Retinal pigment epithelial cell (primary cell): ENCODE results near the gene PRM2.

Source experiments
- DNase-seq: peaks from one replicate; pipeline ENCODE4 v3.0.0-alpha.2; 2010; ENCODE audit warnings: low read depth
- H3K4me3 ChIP-seq: 2 replicates; pipeline ENCODE4 v1.5.1; 2011; ENCODE audit warnings: mild to moderate bottlenecking, low read length, control low read depth, moderate library complexity
- TF ChIP-seq, protein P1 (sequence below): conservative IDR thresholded peaks from 2 replicates; pipeline ENCODE4 v1.5.1; 2011; ENCODE audit warnings: low read depth, low read length, control low read depth, inconsistent platforms

Gene PRM2

DNA sequence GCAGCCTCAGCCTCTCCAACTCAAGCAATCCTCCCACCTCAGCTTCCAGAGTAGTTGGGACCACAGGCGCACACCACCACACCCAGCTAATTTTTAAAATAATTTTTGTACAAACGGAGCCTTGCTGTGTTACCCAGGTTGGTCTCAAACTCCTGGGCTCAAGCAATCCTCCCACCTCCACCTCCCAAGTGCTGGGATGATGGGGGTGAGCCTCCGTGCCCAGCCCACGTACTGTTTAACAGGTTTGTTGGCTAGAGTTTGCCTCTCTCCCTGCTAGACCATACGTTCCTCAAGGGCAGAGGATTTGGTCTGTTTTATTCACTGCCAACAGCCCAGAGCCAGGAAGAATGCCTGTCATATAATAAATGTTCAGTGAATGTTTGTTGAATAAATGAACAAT, 46.8 kb downstream of the PRM2 start:
- TF ChIP-seq, protein P1, sequence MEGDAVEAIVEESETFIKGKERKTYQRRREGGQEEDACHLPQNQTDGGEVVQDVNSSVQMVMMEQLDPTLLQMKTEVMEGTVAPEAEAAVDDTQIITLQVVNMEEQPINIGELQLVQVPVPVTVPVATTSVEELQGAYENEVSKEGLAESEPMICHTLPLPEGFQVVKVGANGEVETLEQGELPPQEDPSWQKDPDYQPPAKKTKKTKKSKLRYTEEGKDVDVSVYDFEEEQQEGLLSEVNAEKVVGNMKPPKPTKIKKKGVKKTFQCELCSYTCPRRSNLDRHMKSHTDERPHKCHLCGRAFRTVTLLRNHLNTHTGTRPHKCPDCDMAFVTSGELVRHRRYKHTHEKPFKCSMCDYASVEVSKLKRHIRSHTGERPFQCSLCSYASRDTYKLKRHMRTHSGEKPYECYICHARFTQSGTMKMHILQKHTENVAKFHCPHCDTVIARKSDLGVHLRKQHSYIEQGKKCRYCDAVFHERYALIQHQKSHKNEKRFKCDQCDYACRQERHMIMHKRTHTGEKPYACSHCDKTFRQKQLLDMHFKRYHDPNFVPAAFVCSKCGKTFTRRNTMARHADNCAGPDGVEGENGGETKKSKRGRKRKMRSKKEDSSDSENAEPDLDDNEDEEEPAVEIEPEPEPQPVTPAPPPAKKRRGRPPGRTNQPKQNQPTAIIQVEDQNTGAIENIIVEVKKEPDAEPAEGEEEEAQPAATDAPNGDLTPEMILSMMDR = no peak
- DNase-seq = no peak
- no peak overlapping the region for H3K4me3 ChIP-seq

DNA sequence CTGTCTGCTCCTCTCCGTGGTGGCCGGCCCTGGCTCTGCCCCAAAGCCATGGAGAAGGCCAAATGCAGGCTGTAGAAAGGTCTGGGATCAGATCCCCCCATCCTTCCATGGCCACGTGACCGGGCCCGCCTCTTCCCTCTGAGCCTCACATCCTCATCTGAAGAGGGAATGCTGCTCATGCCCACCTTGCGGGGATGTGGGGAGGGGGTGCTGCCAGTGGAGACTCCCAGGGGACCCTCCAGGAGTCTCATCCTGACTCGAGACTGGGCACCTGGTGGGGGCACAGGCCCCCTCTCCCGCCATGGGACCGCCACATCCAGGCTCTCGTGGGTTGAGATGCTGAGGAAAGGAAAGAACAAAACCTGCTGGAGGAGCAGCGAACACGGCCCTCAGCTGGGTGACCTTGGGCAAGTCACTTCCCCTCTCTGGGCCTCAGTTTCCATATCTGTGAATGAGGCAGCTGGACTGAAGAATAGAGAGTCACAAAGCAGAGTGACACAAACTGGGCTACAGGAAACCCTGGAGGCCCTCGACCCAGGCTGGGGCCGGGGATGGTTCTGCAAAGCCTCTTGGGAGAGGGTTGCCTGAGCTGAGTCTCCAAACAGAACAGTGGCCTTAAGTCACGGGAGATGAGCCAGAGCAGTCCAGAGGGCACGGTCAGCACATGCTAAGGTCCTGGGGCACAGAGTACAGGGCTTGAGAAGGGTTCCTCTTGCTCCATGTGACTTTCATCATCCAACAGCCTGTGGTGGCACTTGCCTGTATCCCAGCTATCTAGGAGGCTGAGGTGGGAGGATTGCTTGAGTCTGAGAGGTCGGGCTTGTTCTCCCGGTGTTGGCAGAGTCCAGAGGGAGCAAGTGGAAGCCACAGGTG, 50.4 kb downstream of the PRM2 start:
- no peak for DNase-seq
- TF ChIP-seq, protein P1 = no peak
- no peak overlapping the region for H3K4me3 ChIP-seq
